Pancreas (tissue), 10 donors: Measurements from ENCODE around the gene KATNAL2. TPM values are rescaled to one million over a fixed set of nuclear protein-coding genes. Genes with fewer than 3 reads are reported as not detected.

Source experiments
- ATAC-seq, 4 donors: fragments of 200-7000 bp; cut with Tn5 transposase; one replicate each; pipeline versions ENCODE4 v1.8.0 to v1.9.1; 2020; ENCODE audit warnings: mild to moderate bottlenecking in 4 of 4, moderate library complexity in 4 of 4
- DNase-seq, 6 donors: peaks; one replicate each; pipeline ENCODE4 v3.0.0-alpha.2; 2020
- FAIRE-seq: peaks from 2 replicates; lab custom pipeline; 2012; peaks lifted over from hg19 to GRCh38; lab: Jason Lieb, UNC
- H3K27ac ChIP-seq, 4 donors: fragments of 200-600 bp; sonication (generic); 1 replicate in 3 of 4; 2 replicates in 1 of 4; pipeline versions ENCODE4 v1.5.0 to v1.8.0; 2020
- H3K27me3 ChIP-seq, 4 donors: fragments of 200-600 bp; one replicate each; pipeline ENCODE4 v1.8.0; 2021
- H3K36me3 ChIP-seq, 3 donors: fragments of 200-600 bp; sonication (generic) in 1 of 3; one replicate each; pipeline versions ENCODE4 v1.5.0 to v1.8.0; 2020 to 2021
- H3K4me1 ChIP-seq, 3 donors: fragments of 200-600 bp; one replicate each; pipeline ENCODE4 v1.8.0; 2021
- H3K4me3 ChIP-seq, 4 donors: fragments of 200-600 bp; sonication (generic) in 2 of 4; one replicate each; pipeline versions ENCODE4 v1.5.0 to v1.8.0; 2020 to 2021
- H3K9me3 ChIP-seq, 4 donors: fragments of 200-600 bp; one replicate each; pipeline ENCODE4 v1.8.0; 2021
- WGBS, 2 donors: extraction: QIAGEN DNeasy Blood & Tissue Kit; methylation state at CpG; one replicate each; pipeline ENCODE4 v1.1.7; 2013; 5-methylcytosine and 5-hydroxymethylcytosine counted together
- intact Hi-C, 3 donors: fragments of 100-400 bp; cut with DNase I; formaldehyde crosslinking; loops; one replicate each; pipeline versions ENCODE4 v1.11.1 to v1.14.2; 2022
- polyA plus RNA-seq, 2 donors: library from polyadenylated mRNA; stranded (reverse); fragments of 200-250 nt; gene quantifications; one replicate each; pipeline ENCODE4 v1.2.3, GENCODE V29; 2013
- total RNA-seq, 6 donors: library from RNA; stranded (reverse); fragmentation: NEBNext Ultra II Directional in 4 of 6; extraction: Animal tissue kit (Norgen Biotek cat#: 25700) in 4 of 6; gene quantifications; one replicate each; pipeline versions ENCODE4 v1.2.1 to v1.2.4, GENCODE V29; 2021 to 2023
- TF ChIP-seq, protein P1 (sequence below), 4 donors: fragments of 200-600 bp; sonication (generic) in 3 of 4; IDR thresholded peaks; one replicate each; pipeline versions ENCODE4 v1.5.0 to v1.8.0; 2021; ENCODE audit warnings: antibody characterized with exemption in 4 of 4
- donor health status: healthy with polysubstance abuse.
- donor health status: DM: no; HTN: no; CAD: no; lungs with moderate emphysema.
- donor health status: DM: no; HTN: no; CAD: no.
- donor health status: control.
- donor health status: control.
- donor health status: Bipolar disorder and iron deficiency.
- donor health status: DM: yes; HTN: yes; CAD: no.
- donor health status: DM: no; HTN: no; CAD: no.
- donor health status: DM: no; HTN: no; CAD: no.
- donor health status: DM: yes; HTN: yes; CAD: no.

KATNAL2 gene
- total and polyA plus RNA-seq, 8 donors, result 0.97 to 3.8 (median 1.7) TPM

- no peak for ATAC-seq
- H3K4me3 ChIP-seq, result no peak overlapping the region
- 98 to 99% methylated on average over 2 of the region's 2 CpGs for WGBS, 2 donors
- H3K27me3 ChIP-seq, result no peaks in the 10 kb centered on the region
- TF ChIP-seq, protein P1, sequence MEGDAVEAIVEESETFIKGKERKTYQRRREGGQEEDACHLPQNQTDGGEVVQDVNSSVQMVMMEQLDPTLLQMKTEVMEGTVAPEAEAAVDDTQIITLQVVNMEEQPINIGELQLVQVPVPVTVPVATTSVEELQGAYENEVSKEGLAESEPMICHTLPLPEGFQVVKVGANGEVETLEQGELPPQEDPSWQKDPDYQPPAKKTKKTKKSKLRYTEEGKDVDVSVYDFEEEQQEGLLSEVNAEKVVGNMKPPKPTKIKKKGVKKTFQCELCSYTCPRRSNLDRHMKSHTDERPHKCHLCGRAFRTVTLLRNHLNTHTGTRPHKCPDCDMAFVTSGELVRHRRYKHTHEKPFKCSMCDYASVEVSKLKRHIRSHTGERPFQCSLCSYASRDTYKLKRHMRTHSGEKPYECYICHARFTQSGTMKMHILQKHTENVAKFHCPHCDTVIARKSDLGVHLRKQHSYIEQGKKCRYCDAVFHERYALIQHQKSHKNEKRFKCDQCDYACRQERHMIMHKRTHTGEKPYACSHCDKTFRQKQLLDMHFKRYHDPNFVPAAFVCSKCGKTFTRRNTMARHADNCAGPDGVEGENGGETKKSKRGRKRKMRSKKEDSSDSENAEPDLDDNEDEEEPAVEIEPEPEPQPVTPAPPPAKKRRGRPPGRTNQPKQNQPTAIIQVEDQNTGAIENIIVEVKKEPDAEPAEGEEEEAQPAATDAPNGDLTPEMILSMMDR (IDR thresholded peaks at IDR 0.05), result no peak
- no peak for FAIRE-seq
- intact Hi-C loops, result no loop called here
- H3K4me1 ChIP-seq, result no peaks in the 10 kb centered on the region
- no peak overlapping the region for H3K27ac ChIP-seq
- DNase-seq, result no peak
- H3K9me3 ChIP-seq, result no peaks in the 10 kb centered on the region
- no peaks in the 10 kb centered on the region for H3K36me3 ChIP-seq
Measured at GRCh38 chr18:46894124-46894523, 23.3 kb upstream of the KATNAL2 start.

DNA sequence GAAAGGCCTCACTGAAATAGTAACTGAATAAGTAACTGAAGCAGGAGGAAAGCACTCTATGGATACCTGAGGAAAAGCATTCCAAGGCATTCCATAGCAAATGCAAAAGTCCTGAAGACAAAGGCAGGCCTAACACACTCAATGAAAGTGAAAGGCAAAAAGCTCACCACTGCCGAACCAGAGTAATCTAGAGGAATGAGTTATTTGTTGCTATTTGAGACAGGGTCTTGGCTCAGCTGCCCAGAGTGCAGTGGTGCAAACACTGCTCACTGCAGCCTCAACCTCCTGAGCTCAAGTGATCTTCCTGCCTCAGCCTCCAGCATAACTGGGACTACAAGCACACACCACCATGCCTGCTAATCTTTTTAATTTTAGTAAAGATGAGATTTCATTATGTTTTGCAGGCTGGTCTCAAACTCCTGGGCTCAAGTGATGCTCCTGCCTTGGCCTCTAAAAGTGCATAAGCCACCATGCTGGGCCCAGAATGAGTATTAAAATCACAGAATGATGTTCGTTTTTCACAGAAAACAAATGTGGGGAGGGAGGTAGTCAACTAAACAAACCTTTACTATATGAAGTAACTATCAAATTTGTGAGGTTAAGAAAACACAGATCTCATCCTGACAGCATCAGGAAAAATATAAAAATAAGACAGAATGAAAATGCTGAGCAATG is 18.0 kb upstream of the KATNAL2 start:
- ATAC-seq, result no peak
- no peak overlapping the region for H3K4me3 ChIP-seq
- 54 to 65% methylated on average over 2 of the region's 2 CpGs for WGBS, 2 donors
- no peak for DNase-seq
- H3K36me3 ChIP-seq, result no peaks in the 10 kb centered on the region
- H3K4me1 ChIP-seq, result no peaks in the 10 kb centered on the region
- TF ChIP-seq, protein P1 (IDR thresholded peaks at IDR 0.05), result no peak
- H3K27ac ChIP-seq, result no peak overlapping the region
- no peaks in the 10 kb centered on the region for H3K27me3 ChIP-seq
- FAIRE-seq, result no peak
- no peaks in the 10 kb centered on the region for H3K9me3 ChIP-seq
- intact Hi-C loops, result no loop called here

DNA sequence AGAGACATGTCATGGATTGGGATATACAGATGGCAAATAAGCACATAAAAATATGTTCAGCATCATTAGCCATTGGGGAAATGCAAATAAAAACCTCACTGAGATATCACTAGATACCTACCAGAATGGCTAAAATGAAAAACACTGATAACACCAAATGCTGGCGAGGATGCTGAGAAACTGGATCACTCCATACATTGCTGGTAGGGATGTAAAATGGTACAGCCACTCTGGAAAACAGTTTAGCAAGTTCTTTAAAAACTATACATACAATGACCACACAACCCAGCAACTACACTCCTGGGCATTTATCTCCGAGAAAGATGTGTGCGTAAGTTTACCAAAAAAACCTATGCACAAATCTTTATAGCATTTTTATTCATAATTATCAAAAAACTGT is 14.0 kb upstream of the KATNAL2 start:
- no peak for DNase-seq
- WGBS, 2 donors, result 98% methylated on average over 3 of the region's 3 CpGs
- Histone ChIP-seq H3K27me3 (no peaks in the 10 kb centered on the region), H3K36me3 (no peaks in the 10 kb centered on the region), H3K27ac (no peak overlapping the region), H3K4me3 (no peak overlapping the region), H3K4me1 (no peaks in the 10 kb centered on the region), H3K9me3 (no peaks in the 10 kb centered on the region)
- TF ChIP-seq, protein P1 (IDR thresholded peaks at IDR 0.05), result no peak
- intact Hi-C loops, result no loop called here
- no peak for FAIRE-seq
- no peak for ATAC-seq

GRCh38 chr18:46909497-46909896 is 7.9 kb upstream of the KATNAL2 start:
- intact Hi-C loops, result no loop called here
- no peak for FAIRE-seq

GRCh38 chr18:46910856-46911255 is 6.5 kb upstream of the KATNAL2 start:
- no peak for DNase-seq
- no peak for ATAC-seq
- Histone ChIP-seq H3K27me3 (no peaks in the 10 kb centered on the region), H3K4me1 (peaks cover 3 to 5% (median 5%) of the 10 kb centered on the region in 3 donors), H3K9me3 (no peaks in the 10 kb centered on the region), H3K4me3 (no peak overlapping the region), H3K36me3 (no peaks in the 10 kb centered on the region), H3K27ac (no peak overlapping the region)
- TF ChIP-seq, protein P1 (IDR thresholded peaks at IDR 0.05), result no peak
- intact Hi-C loops, result no loop called here
- WGBS, 2 donors, result 86 to 94% methylated on average over 3 of the region's 3 CpGs
- no peak for FAIRE-seq

More at GRCh38 chr18:46909497-46909896, 7.9 kb upstream of the KATNAL2 start:
- Histone ChIP-seq H3K4me1 (no peaks in the 10 kb centered on the region), H3K36me3 (no peaks in the 10 kb centered on the region), H3K4me3 (no peak overlapping the region), H3K27me3 (no peaks in the 10 kb centered on the region), H3K27ac (no peak overlapping the region), H3K9me3 (no peaks in the 10 kb centered on the region)
- 94 to 96% methylated on average over 3 of the region's 3 CpGs for WGBS, 2 donors
- no peak for DNase-seq
- ATAC-seq, result no peak
- TF ChIP-seq, protein P1 (IDR thresholded peaks at IDR 0.05), result no peak
